GM18505 (cell line): Measurements from ENCODE around the gene EEF1AKMT3.

ENCODE experiments used
- ATAC-seq: cut with Tn5 transposase; IDR thresholded peaks from one replicate; pipeline ENCODE4 v1.9.1; 2021; ENCODE audit not compliant: unreplicated experiment
- POLR2A ChIP-seq: IDR thresholded peaks from 4 replicates; pipeline ENCODE4 v1.6.1; 2011; ENCODE audit warnings: borderline replicate concordance; ENCODE audit not compliant: insufficient read depth, insufficient read length; ENCODE audit errors: extremely low read depth

The EEF1AKMT3 gene

DNA sequence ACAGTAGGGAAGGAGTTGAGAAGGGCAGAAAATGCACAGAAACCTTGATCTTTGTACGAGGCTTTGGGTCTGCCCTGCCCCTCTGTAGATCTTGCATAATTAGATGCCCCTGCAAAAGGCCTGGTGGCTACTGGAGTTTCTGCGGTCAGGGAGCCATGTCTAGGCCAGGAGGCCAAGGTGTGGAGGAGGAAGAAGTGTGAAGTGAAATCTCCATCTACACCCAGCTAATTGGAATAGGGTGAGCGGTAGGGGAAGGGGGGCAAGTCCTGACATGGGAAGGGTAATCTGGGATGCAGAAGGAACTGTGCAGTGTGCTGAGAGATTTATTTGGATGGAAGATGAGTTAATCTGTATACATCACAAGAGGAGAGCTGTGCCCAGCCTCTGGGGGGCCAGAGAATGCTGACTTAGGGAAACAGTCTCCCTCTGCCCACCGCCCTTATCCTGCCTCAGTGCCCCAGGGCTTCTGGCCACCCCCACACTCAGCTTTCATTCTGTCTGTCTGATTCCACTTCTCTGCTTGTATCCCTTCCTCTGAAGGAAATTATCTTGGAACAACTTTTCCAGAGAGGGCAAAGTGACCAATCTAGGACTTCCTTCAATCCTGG, 10.9 kb upstream of the EEF1AKMT3 start:
- no peak for ATAC-seq
- TF ChIP-seq POLR2A, result no peak

DNA sequence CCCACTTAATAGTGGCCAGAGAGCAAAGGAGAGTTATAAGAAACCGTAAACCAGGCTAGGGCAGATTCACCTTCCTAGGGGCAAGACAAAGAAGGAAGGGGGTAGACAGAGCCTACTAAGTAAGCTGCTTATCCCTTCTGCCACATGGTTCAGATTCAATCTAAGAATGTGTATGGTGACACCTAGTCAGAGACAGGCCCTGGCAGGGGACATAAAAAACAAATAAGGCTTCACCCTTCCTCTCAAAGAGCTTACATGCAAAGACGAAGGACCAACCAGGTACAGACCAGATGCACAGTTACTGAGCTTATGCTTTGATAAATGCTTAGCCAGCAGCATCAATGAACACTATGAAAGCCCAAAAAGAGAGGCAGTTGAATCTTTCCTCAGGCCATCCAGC, 10.0 kb upstream of the EEF1AKMT3 start:
- no peak for TF ChIP-seq POLR2A
- ATAC-seq, result no peak

- no peak for TF ChIP-seq POLR2A
- no peak for ATAC-seq
Observed at GRCh38 chr12:57763881-57764661, 8.3 kb upstream of the EEF1AKMT3 start.

DNA sequence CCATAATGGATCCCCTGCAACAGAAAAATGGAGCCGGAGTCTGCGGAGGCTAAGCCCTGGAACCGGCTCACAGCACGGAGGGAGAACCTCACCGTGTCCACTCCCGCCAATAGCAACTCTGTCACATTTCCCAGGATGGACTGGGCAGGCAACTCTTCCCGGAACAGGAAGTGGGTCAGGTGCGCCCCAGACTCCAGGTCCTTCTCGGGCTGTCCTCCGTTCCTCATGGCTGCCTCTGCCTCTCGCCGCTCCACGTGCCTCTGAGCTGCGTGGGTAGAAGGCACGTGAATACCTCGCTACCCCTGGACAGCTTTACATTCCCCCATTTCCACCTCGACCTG, 7.8 kb upstream of the EEF1AKMT3 start:
- TF ChIP-seq POLR2A, result no peak
- no peak for ATAC-seq

DNA sequence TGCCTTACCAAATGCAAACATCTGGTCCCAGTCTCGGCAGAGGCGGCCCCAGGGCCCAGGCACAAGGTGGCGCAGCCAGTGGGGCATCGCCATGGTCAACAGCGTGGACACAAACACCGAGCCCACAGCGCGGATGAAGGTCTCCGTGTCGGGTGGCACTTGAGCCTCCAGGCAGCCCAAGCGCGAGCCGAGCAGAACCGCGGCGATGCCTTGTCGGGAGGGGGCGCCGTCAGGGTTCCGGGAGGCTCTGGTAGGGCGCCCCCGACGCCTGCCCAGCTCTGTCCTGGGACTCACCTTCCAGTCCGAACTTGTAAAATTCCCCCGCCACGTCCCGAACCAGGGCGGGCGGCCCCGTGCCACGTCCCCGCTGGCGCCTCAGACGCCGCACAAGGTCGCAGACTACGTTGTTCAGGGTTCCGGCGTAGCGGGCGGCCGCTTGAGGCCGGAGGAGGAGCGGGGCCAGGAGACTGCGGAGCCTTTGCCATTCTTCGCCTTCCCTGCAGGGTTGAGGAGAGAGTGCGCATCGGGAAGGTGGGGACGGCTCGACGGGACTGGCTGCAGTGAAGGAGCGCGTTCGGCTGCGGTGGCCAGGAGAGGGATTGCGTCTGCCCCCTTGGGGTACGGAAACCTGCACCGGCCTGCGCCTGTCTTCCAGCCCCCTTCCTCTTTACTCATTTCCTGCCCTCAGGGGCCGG, 7.3 kb upstream of the EEF1AKMT3 start:
- no peak for TF ChIP-seq POLR2A
- ATAC-seq, result no peak

DNA sequence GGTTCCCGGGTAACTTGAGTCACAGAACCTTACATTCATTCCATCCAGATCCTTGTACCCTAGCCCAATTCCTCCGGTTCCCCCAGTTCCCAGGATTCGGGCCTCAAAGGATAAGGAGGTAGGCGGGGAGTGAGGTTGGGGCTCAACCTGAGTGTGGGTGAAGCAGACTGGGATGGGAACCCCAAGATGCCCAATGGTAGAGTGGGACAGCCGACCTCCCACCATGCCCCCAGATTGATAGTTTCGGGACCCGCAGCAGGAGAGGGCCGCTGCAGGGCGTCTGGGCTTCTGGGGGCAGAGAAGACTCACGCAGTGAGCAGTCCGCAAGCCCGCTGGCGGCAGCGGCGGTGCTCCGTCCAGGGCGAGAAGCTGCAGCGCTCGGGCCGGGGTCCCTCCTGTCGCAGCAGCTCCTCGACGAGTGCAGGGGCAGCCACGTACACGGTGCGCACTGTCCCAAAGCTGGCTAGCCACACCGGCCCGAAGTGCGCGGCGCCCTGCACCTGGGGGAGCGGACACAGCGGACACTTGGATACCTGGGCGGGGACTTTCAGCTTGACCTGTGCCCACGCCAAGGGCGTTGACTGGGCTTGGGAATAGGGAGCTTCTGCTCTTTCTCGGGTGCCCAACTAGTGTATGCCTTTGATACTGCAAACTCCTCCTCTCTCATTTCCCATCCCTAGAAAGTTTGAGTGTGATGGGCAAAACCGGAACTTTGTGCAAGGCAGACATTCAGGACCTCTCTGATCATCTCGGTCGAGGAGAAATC, 6.5 kb upstream of the EEF1AKMT3 start:
- no peak for ATAC-seq
- no peak for TF ChIP-seq POLR2A

DNA sequence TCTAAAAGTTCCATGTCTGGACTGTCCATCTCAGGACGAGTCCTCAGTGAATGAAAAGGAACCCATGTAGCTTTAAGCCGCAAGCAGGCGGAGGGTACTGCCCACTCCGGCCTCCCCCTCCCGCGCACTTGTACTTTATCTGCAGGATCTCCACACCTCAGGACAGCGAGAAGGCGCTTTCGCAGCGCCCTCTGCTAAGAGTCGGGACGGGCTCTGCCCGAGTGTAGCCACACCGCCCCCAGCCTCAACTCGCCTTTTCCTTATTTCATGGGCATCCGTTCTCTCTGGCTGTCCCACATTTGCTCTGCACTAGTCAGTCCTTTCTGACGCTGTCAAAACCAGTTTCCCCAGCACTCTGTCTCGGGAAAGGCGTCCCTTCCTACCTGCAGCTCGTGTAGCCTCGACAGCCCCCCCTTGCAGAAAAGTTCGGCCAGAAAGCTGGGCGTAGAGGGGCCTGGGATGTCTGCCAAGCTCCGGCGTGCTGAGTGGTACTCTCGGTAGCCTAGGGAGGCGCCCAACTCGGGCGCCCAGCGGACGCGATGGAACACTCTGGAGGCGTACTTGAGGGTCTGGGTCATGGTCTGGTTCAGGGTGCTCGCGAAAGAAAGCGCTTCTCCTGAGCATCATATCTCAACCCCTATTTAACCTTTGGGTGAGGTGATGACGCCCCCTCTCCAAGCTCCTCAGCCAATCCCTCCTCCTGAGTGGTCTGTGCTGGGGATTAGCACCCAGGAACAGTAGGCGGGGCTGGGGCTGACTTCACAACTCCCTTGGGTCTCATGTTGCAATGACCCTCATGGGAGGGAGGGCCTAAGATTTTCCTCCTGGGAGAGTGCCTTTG, 5.7 kb upstream of the EEF1AKMT3 start, which contains the start of gene CYP27B1:
Gene CYP27B1 (minus strand): TSS at position 615 of the 841 bp plus-strand sequence. CDS start 37 bp downstream, at position 578.
- no peak for ATAC-seq

GRCh38 chr12:57767305-57767698, 5.1 kb upstream of the EEF1AKMT3 start:
- no peak for TF ChIP-seq POLR2A
- ATAC-seq, result no peak

More for the DNA sequence above, 5.7 kb upstream of the EEF1AKMT3 start, which contains the start of gene CYP27B1:
- no peak for TF ChIP-seq POLR2A

GRCh38 chr12:57767876-57768275, 4.5 kb upstream of the EEF1AKMT3 start:
- no peak for ATAC-seq
- no peak for TF ChIP-seq POLR2A

- TF ChIP-seq POLR2A, result no peak
- no peak for ATAC-seq
Observed at GRCh38 chr12:57769594-57769993, 2.8 kb upstream of the EEF1AKMT3 start.

DNA sequence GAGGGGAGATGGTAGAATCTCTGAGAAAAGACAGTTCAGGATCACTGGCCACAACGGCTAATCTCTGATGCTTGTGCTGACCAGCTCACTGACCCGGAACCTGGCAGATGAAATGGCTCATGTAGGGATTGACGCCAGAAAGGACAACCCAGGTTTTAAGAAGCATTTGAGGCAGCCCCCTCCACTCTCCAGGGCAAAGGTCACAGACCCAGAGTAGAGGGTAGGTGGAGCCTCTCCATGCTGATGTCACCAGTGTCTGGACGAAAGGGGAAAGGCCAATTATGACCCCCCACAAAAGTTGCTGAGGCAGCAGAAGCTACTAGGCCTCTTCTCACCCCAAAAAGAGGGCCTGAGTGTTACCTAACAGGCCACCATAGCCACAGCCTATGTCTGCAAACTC, 1.7 kb upstream of the EEF1AKMT3 start:
- no peak for TF ChIP-seq POLR2A
- ATAC-seq, result no peak

GRCh38 chr12:57771236-57771872, 1.1 kb upstream of the EEF1AKMT3 start:
- TF ChIP-seq POLR2A, result no peak

More at GRCh38 chr12:57771236-57771872, 1.1 kb upstream of the EEF1AKMT3 start:
- peak; percentile 64 for ATAC-seq
